Loucy (cell line): ENCODE results near the gene TMEM54.

Source experiments
- H2AFZ ChIP-seq: fragments of 200-600 bp; sonication (generic); 2 replicates; pipeline ENCODE4 v1.6.0; 2016; ENCODE audit warnings: antibody characterized with exemption, mild to moderate bottlenecking, low read length, moderate library complexity
- H3F3A ChIP-seq: fragments of 200-600 bp; 2 replicates; pipeline ENCODE4 v1.6.0; 2016; ENCODE audit warnings: antibody characterized with exemption, low read depth, mild to moderate bottlenecking
- H3K27me3 ChIP-seq: fragments of 200-600 bp; sonication (generic); 2 replicates; pipeline ENCODE4 v1.6.1; 2014; ENCODE audit warnings: low read length, mild to moderate bottlenecking; ENCODE audit not compliant: insufficient read depth, poor library complexity, severe bottlenecking
- H3K36me3 ChIP-seq: fragments of 200-600 bp; sonication (generic); 2 replicates; pipeline ENCODE4 v1.6.1; 2016; ENCODE audit warnings: low read length; ENCODE audit not compliant: insufficient read depth
- H3K4me1 ChIP-seq: fragments of 200-600 bp; sonication (generic); 2 replicates; pipeline ENCODE4 v1.5.1; 2014; ENCODE audit warnings: low read length, mild to moderate bottlenecking; ENCODE audit not compliant: insufficient read depth, poor library complexity, severe bottlenecking
- H3K4me2 ChIP-seq: fragments of 200-600 bp; sonication (generic); 2 replicates; pipeline ENCODE4 v1.6.0; 2014; ENCODE audit warnings: antibody characterized with exemption, low read length, low read depth, mild to moderate bottlenecking; ENCODE audit not compliant: poor library complexity, severe bottlenecking
- H3K4me3 ChIP-seq: fragments of 200-600 bp; sonication (generic); 2 replicates; pipeline ENCODE4 v1.5.1; 2014; ENCODE audit warnings: low read length, mild to moderate bottlenecking, mixed read lengths; ENCODE audit not compliant: poor library complexity, severe bottlenecking
- H3K79me2 ChIP-seq: fragments of 200-600 bp; sonication (generic); 2 replicates; pipeline ENCODE4 v1.6.1; 2014; ENCODE audit warnings: low read length; ENCODE audit not compliant: insufficient read depth
- H3K9ac ChIP-seq: fragments of 200-600 bp; sonication (generic); 2 replicates; pipeline ENCODE4 v1.6.0; 2014; ENCODE audit warnings: mild to moderate bottlenecking, low read depth, low read length, moderate library complexity; ENCODE audit not compliant: poor library complexity, severe bottlenecking
- H3K9me2 ChIP-seq: fragments of 200-600 bp; sonication (generic); replicated peaks from 2 replicates; pipeline ENCODE4 v1.6.1; 2016; ENCODE audit warnings: low read depth, low read length, mixed read lengths
- H3K9me3 ChIP-seq: fragments of 200-600 bp; sonication (generic); 2 replicates; pipeline ENCODE4 v1.6.1; 2014; ENCODE audit warnings: mild to moderate bottlenecking, antibody characterized with exemption, low read length, low read depth; ENCODE audit not compliant: insufficient read depth
- H4K20me1 ChIP-seq: fragments of 200-600 bp; sonication (generic); 2 replicates; pipeline ENCODE4 v1.6.0; 2014; ENCODE audit warnings: antibody characterized with exemption, low read length, mild to moderate bottlenecking; ENCODE audit not compliant: insufficient read depth, poor library complexity, severe bottlenecking
- CTCF ChIP-seq: fragments of 200-600 bp; sonication (generic); conservative IDR thresholded peaks from 2 replicates; pipeline ENCODE4 v1.5.1; 2014; ENCODE audit warnings: mild to moderate bottlenecking, antibody characterized with exemption, low read length
- EZH2phosphoT487 ChIP-seq: fragments of 200-600 bp; IDR thresholded peaks from 2 replicates; pipeline ENCODE4 v1.6.1; 2018; ENCODE audit warnings: antibody characterized with exemption, mild to moderate bottlenecking, moderate library complexity, borderline replicate concordance

Gene TMEM54

GRCh38 chr1:32915766-32916706 is 14.8 kb upstream of the TMEM54 start:
- H3K9ac ChIP-seq = no peak overlapping the region
- H3K4me1 ChIP-seq = no peaks in the 10 kb centered on the region
- H3K9me3 ChIP-seq = no peaks in the 10 kb centered on the region
- no peak overlapping the region for H3K4me3 ChIP-seq
- H3K79me2 ChIP-seq = no peaks in the 10 kb centered on the region
- H4K20me1 ChIP-seq = no peaks in the 10 kb centered on the region
- no peak overlapping the region for H2AFZ ChIP-seq
- H3K36me3 ChIP-seq = no peaks in the 10 kb centered on the region
- no peaks in the 10 kb centered on the region for H3K9me2 ChIP-seq
- no peak overlapping the region for H3K4me2 ChIP-seq
- TF ChIP-seq EZH2phosphoT487 (no peak), CTCF (no peak)
- peaks cover 59% of the 10 kb centered on the region for H3K27me3 ChIP-seq
- H3F3A ChIP-seq = no peaks in the 10 kb centered on the region

DNA sequence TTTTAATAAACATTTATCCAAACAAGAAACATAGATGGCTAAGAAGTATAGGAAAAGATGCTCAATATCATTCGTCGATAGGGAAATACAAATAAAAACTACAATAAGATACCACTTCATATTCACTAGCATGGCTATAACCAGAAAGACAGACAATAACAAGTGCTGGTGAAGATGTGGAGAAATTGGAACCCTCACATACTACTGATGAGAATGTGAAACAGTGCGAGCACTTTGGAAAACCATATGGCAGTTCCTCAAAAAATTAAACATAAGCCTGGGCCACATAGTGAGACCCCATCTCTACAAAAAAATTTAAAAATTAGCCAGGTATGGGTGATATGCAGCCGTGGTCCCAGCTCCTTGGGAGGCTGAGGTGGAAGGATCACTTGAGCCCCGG is 9.1 kb upstream of the TMEM54 start:
- H2AFZ ChIP-seq = no peak overlapping the region
- no peaks in the 10 kb centered on the region for H3K9me2 ChIP-seq
- no peak overlapping the region for H3K4me2 ChIP-seq
- no peaks in the 10 kb centered on the region for H4K20me1 ChIP-seq
- H3F3A ChIP-seq = no peaks in the 10 kb centered on the region
- H3K4me3 ChIP-seq = no peak overlapping the region
- no peak for TF ChIP-seq CTCF
- TF ChIP-seq EZH2phosphoT487 = no peak
- H3K9me3 ChIP-seq = no peaks in the 10 kb centered on the region
- H3K36me3 ChIP-seq = no peaks in the 10 kb centered on the region
- H3K4me1 ChIP-seq = no peaks in the 10 kb centered on the region
- peaks cover 23% of the 10 kb centered on the region for H3K27me3 ChIP-seq
- no peaks in the 10 kb centered on the region for H3K79me2 ChIP-seq
- H3K9ac ChIP-seq = no peak overlapping the region

DNA sequence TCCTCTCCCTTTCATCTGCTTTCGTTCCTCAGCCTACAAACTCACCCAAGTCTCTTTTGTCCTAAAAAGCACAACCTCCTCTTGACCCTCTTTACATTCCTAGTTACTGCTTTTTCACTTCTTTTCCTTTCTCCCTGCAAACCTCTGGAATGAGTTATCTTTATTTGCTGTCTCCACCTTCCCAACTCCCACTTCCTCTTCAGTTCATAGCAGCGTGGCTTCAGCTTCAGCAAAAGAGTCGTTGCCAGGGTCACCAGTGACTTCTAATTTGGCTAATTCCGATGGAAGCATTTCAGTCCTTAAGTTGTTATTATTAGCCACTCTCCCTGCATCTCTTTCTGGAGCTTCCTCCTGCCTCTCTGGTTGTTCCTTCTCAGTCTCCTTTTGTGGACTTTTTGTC is 6.2 kb upstream of the TMEM54 start:
- Histone ChIP-seq H3K9ac (no peak overlapping the region), H3F3A (no peaks in the 10 kb centered on the region), H3K27me3 (peaks cover 10% of the 10 kb centered on the region), H3K36me3 (no peaks in the 10 kb centered on the region), H3K9me2 (no peaks in the 10 kb centered on the region), H3K79me2 (no peaks in the 10 kb centered on the region), H2AFZ (no peak overlapping the region), H3K4me1 (no peaks in the 10 kb centered on the region), H3K4me3 (no peak overlapping the region), H3K4me2 (no peak overlapping the region), H4K20me1 (no peaks in the 10 kb centered on the region), H3K9me3 (no peaks in the 10 kb centered on the region)
- no peak for TF ChIP-seq EZH2phosphoT487
- TF ChIP-seq CTCF = no peak
